GM12875 (cell line): Measurements from ENCODE around the gene TRMT2A.
A peak's percentile ranks its signal among the peaks of the same experiment; 100 is the strongest.
"Not testable (repeated sequence)": the region's sequence is repeated elsewhere in the genome, so short reads cannot be mapped to it uniquely, and the experiment has no call there.

ENCODE experiments used
- H3K4me3 ChIP-seq: one replicate; pipeline ENCODE4 v1.5.1; 2011; ENCODE audit warnings: low read depth, low read length, control low read depth
- TF ChIP-seq, protein P1 (sequence below): IDR thresholded peaks from 2 replicates; pipeline ENCODE4 v1.5.1; 2011; ENCODE audit warnings: low read depth, mild to moderate bottlenecking, control low read depth, inconsistent platforms, low read length, moderate library complexity, borderline replicate concordance; ENCODE audit not compliant: insufficient read depth

The TRMT2A gene, protein sequence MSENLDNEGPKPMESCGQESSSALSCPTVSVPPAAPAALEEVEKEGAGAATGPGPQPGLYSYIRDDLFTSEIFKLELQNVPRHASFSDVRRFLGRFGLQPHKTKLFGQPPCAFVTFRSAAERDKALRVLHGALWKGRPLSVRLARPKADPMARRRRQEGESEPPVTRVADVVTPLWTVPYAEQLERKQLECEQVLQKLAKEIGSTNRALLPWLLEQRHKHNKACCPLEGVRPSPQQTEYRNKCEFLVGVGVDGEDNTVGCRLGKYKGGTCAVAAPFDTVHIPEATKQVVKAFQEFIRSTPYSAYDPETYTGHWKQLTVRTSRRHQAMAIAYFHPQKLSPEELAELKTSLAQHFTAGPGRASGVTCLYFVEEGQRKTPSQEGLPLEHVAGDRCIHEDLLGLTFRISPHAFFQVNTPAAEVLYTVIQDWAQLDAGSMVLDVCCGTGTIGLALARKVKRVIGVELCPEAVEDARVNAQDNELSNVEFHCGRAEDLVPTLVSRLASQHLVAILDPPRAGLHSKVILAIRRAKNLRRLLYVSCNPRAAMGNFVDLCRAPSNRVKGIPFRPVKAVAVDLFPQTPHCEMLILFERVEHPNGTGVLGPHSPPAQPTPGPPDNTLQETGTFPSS

GRCh38 chr22:20116951-20117632, at the start of gene TRMT2A:
Gene TRMT2A (minus strand): TSS chr22:20117226. CDS start chr22:20116906, 320 bp downstream.
- peak within 1 kb of the TSS; percentile 98 for H3K4me3 ChIP-seq
- TF ChIP-seq, protein P1, sequence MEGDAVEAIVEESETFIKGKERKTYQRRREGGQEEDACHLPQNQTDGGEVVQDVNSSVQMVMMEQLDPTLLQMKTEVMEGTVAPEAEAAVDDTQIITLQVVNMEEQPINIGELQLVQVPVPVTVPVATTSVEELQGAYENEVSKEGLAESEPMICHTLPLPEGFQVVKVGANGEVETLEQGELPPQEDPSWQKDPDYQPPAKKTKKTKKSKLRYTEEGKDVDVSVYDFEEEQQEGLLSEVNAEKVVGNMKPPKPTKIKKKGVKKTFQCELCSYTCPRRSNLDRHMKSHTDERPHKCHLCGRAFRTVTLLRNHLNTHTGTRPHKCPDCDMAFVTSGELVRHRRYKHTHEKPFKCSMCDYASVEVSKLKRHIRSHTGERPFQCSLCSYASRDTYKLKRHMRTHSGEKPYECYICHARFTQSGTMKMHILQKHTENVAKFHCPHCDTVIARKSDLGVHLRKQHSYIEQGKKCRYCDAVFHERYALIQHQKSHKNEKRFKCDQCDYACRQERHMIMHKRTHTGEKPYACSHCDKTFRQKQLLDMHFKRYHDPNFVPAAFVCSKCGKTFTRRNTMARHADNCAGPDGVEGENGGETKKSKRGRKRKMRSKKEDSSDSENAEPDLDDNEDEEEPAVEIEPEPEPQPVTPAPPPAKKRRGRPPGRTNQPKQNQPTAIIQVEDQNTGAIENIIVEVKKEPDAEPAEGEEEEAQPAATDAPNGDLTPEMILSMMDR: 0 out of 2 replicates have a peak, but pooled peaks have one; percentile 7

DNA sequence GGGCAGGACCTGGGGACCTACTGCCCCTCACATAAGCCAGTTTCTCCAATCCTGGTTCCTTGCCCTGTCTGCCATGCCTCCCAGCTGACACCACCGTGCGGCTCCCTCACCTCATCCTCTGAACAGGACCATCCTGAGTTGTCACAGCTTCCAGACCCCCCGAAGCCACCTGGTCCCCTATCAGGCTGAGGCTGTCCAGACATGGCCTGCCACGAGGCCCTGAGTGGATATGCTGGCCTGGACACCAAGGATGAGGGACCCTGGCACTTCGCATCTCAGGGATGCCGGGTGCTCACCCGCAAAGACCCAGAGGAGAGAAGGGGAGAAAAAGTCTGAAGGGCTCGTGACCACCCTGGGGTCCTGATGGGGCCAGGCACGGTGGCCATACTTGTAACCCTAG, 49.7 kb upstream of the TRMT2A start:
- no peak overlapping the region for H3K4me3 ChIP-seq
- TF ChIP-seq, protein P1: no peak

GRCh38 chr22:20165913-20166312, 48.9 kb upstream of the TRMT2A start:
- H3K4me3 ChIP-seq: no peak overlapping the region
- TF ChIP-seq, protein P1: no peak

GRCh38 chr22:20165421-20165820, 48.4 kb upstream of the TRMT2A start:
- H3K4me3 ChIP-seq: no peak overlapping the region
- TF ChIP-seq, protein P1: no peak

- TF ChIP-seq, protein P1: no peak
- no peak overlapping the region for H3K4me3 ChIP-seq
Observed at GRCh38 chr22:20164863-20165262, 47.8 kb upstream of the TRMT2A start.

DNA sequence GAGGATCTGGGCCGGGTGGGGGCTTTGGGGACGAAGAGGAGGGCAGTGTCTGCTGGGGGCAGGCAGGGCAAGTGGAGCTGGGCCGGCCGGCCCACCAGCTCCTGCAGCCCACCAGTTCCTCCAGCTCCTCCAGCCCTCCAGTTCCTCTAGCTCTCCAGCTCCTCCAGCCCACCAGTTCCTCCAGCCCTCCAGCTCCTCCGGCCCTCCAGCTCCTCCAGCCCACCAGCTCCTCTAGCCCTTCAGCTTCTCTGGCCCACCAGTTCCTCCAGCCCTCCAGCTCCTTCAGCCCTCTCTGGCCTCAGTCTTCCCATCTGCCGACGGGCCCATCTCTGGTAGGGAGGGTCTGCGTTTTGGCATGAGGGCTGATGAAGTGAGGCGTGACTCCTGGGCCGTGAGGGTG, 43.0 kb upstream of the TRMT2A start:
- TF ChIP-seq, protein P1: no peak
- no peak overlapping the region for H3K4me3 ChIP-seq

GRCh38 chr22:20159531-20159930, 42.5 kb upstream of the TRMT2A start:
- H3K4me3 ChIP-seq: not testable (repeated sequence)
